NT2/D1 (cell line): ENCODE data around the gene CDH20.
A peak's percentile ranks its signal among the peaks of the same experiment; 100 is the strongest.

Experiments
- DNase-seq: peaks from one replicate; pipeline ENCODE4 v3.0.0-alpha.2; 2011; ENCODE audit warnings: low read depth, low spot score
- H3K27me3 ChIP-seq: 2 replicates; pipeline ENCODE4 v1.6.0; 2011; ENCODE audit warnings: mild to moderate bottlenecking; ENCODE audit not compliant: insufficient read length, insufficient read depth
- H3K36me3 ChIP-seq: 2 replicates; pipeline ENCODE4 v1.6.1; 2011; ENCODE audit warnings: mild to moderate bottlenecking, low read length, mixed read lengths; ENCODE audit not compliant: insufficient read depth, insufficient read length
- H3K4me1 ChIP-seq: 2 replicates; pipeline ENCODE4 v1.5.1; 2011; ENCODE audit not compliant: insufficient read depth, insufficient read length
- H3K4me3 ChIP-seq: 2 replicates; pipeline ENCODE4 v1.5.1; 2011; ENCODE audit warnings: low read depth; ENCODE audit not compliant: insufficient read length
- H3K9ac ChIP-seq: 2 replicates; pipeline ENCODE4 v1.6.0; 2011; ENCODE audit warnings: low read depth; ENCODE audit not compliant: insufficient read length
- H3K9me3 ChIP-seq: 2 replicates; pipeline ENCODE4 v1.5.1; 2011; ENCODE audit warnings: mild to moderate bottlenecking, low read length; ENCODE audit not compliant: insufficient read depth
- SUZ12 ChIP-seq: IDR thresholded peaks from 2 replicates; pipeline ENCODE4 v1.6.1; 2011; ENCODE audit not compliant: insufficient read length, insufficient read depth; ENCODE audit errors: extremely low read depth
- YY1 ChIP-seq: IDR thresholded peaks from 2 replicates; pipeline ENCODE4 v1.6.1; 2011; ENCODE audit not compliant: insufficient read length, insufficient read depth
- ZNF274 ChIP-seq: IDR thresholded peaks from 2 replicates; pipeline ENCODE4 v1.6.1; 2011; ENCODE audit warnings: mild to moderate bottlenecking, low read depth, low read length

Gene CDH20

DNA sequence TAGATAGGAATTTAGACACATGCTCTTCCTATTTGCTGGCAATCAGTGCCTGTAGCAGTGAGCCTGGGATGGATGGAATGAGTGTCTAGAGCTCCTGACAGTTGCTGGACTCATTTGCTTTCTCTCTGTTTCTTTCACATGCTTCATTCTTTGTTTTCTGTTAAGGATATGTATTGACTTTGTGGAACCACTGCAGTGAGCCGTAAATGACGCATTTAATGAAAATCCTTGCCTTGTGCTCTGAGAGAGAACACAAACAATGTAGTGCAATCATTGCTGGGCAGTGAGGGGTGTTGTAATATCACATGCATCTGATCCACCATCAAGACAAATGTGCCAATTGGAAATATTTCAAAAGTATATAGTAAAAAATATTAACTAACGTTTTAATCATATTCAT lies 25.2 kb upstream of the CDH20 start:
- Histone ChIP-seq H3K9ac (no peak overlapping the region), H3K4me1 (no peaks in the 10 kb centered on the region), H3K9me3 (no peaks in the 10 kb centered on the region; the same call in 1 of the 2 replicates), H3K27me3 (no peaks in the 10 kb centered on the region), H3K4me3 (no peak overlapping the region), H3K36me3 (no peaks in the 10 kb centered on the region)
- no peak for DNase-seq
- no peak for TF ChIP-seq ZNF274
- no peak for TF ChIP-seq YY1
- TF ChIP-seq SUZ12, result no peak

DNA sequence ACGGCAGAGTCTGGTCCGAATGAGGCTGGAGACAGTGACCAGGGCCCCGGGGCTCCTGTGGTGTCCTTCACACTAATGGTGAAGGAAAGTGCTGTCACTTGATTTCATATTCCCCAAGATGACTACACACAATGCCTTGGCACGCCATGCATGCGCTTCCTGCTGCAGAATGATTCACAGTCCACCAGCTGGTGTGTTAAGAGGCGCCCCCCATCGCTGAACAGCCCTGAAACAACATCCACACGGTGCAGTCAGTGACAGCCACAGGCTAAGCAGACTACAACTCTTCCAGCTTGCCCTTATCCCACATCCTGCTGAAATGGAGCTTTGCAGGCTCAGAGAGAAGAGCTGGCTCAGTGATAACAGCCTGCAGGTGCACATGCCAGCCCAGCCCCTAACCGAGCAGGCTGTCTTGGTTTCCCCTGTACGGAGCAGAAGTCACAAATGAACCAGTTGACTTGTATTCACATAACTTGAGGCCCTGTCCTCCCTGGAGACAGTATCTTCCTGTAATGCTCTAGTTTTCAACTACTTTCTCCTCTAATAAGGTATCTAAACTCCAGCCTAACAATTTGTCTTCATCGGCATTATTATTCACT lies 24.3 kb upstream of the CDH20 start:
- Histone ChIP-seq H3K4me1 (no peaks in the 10 kb centered on the region), H3K4me3 (no peak overlapping the region), H3K36me3 (no peaks in the 10 kb centered on the region), H3K9ac (no peak overlapping the region), H3K9me3 (no peaks in the 10 kb centered on the region), H3K27me3 (no peaks in the 10 kb centered on the region)
- TF ChIP-seq ZNF274, result no peak
- TF ChIP-seq YY1, result no peak
- TF ChIP-seq SUZ12, result no peak
- DNase-seq, result no peak

DNA sequence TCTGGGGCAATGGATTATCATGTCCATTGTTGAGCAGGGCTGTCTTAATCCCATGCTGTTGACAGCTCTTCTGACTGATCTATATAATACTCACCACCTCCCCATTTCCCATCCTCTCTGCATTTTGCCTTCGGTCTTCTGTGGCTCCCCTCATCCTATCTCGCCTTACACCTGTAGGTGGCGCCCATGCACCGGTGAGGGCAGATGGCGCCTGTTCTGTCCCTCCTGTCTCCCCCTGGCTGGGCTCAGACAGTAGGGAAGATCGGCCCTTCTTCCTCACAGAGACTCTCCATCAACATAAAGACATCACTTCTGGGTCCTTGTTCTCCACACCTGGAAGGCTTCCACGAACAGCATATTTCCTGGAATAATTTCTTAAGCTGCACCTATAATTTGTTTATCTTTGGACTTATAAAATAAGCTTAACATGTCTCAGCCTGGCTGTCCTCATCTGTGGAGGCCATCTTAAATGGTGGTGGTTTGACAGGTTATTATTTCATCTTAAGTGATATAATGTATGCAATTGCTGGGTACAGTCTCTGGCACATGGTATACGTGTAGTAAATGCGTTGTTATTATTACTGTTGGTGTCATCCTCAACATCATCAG lies 10.9 kb upstream of the CDH20 start:
- Histone ChIP-seq H3K36me3 (no peaks in the 10 kb centered on the region), H3K4me3 (no peak overlapping the region), H3K27me3 (no peaks in the 10 kb centered on the region), H3K9me3 (no peaks in the 10 kb centered on the region), H3K9ac (no peak overlapping the region), H3K4me1 (no peaks in the 10 kb centered on the region)
- TF ChIP-seq YY1 (no peak), ZNF274 (no peak), SUZ12 (no peak)
- DNase-seq, result peak; percentile 39

DNA sequence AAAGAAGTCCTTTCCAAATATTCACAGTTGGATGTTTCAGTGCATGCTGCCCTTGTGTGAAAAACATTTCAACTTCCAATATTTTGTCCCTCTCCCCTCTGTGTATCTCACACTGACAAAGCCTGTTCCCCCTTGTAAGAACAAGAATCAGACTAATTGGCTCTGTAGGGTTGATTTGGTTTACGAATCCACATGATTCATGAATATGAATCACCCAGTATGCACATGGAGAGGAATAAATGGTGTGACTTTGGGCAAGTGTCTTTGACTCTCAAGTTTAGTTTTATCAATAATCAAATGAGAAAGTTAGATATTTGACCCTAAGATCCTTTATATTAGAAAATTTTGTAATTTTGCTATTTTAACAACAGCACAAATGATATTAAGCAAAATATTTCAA lies 9.3 kb upstream of the CDH20 start:
- H3K4me3 ChIP-seq, result no peak overlapping the region
- no peaks in the 10 kb centered on the region for H3K27me3 ChIP-seq
- H3K9me3 ChIP-seq, result no peaks in the 10 kb centered on the region
- H3K9ac ChIP-seq, result no peak overlapping the region
- no peak for DNase-seq
- no peaks in the 10 kb centered on the region for H3K4me1 ChIP-seq
- TF ChIP-seq SUZ12 (no peak), YY1 (no peak), ZNF274 (no peak)
- H3K36me3 ChIP-seq, result no peaks in the 10 kb centered on the region

DNA sequence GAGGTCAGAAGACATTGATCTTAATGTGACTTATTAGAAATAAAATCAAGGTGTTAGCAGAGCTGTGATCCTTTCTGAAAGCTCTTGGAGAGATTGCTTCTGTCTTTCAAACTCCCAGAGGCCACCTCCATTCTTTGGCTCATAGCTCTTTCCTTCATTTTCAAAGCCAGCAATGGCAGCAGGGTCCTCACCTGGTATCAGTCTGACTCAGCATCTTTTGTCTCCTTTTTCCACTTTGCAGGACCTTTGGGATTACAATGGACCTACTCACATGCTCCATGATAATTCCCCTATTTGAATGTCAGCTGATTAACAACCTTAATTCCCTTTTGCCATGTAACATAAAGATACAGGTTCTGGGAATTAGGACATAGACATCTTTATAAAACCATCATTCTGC lies 6.8 kb upstream of the CDH20 start:
- no peaks in the 10 kb centered on the region for H3K4me1 ChIP-seq
- H3K36me3 ChIP-seq, result no peaks in the 10 kb centered on the region
- H3K9me3 ChIP-seq, result no peaks in the 10 kb centered on the region

DNA sequence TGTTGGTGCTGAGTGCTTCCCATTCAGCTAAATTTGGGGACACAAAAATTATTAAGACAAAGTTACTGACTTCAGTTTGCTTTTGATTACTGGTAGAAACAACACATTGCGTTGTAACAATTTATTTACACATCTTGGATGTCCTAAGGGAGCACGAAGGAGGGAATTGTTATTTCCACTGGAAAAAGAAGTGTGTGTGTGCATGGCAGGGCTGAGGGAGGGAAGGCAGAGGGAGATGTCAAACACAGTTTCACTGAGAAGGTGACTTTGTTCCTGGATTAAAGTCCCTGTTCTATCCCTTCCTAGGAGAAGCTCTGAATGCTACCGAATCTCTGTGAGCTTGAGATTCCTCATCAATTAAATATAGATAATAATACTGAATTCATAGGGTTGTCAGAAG lies 3.8 kb upstream of the CDH20 start:
- H3K9ac ChIP-seq, result no peak overlapping the region
- H3K36me3 ChIP-seq, result no peaks in the 10 kb centered on the region
- H3K4me3 ChIP-seq, result no peak overlapping the region
- no peaks in the 10 kb centered on the region for H3K4me1 ChIP-seq
- no peak for DNase-seq
- TF ChIP-seq YY1, result no peak
- no peak for TF ChIP-seq ZNF274
- no peak for TF ChIP-seq SUZ12
- no peaks in the 10 kb centered on the region for H3K9me3 ChIP-seq
- peaks cover 15% of the 10 kb centered on the region for H3K27me3 ChIP-seq

More for the DNA sequence above, 6.8 kb upstream of the CDH20 start:
- Histone ChIP-seq H3K9ac (no peak overlapping the region), H3K27me3 (no peaks in the 10 kb centered on the region), H3K4me3 (no peak overlapping the region)
- TF ChIP-seq YY1 (no peak), SUZ12 (no peak), ZNF274 (no peak)
- no peak for DNase-seq

DNA sequence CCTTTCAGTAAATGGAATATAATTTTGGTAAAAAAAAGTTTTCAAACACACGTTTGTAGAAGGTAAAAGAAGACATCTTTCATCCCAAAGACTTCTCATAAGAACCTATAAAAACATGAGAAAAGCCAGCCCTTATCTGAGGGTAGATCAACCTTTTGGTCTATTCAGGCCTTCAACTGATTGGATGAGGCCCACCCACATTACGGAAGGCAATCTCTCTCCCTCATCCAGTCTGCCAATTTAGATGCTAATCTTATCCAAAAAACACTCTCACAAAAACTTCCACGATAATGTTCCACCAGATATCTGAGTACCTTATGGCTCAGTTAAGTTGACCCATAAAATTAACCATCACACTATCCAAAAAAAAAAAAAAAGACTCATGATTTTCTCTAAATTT lies 2.2 kb upstream of the CDH20 start:
- Histone ChIP-seq H3K27me3 (peaks cover 31% of the 10 kb centered on the region), H3K4me1 (no peaks in the 10 kb centered on the region), H3K36me3 (no peaks in the 10 kb centered on the region), H3K4me3 (no peak overlapping the region), H3K9me3 (no peaks in the 10 kb centered on the region), H3K9ac (no peak overlapping the region)
- no peak for TF ChIP-seq ZNF274
- no peak for TF ChIP-seq SUZ12
- no peak for DNase-seq
